Measurements from ENCODE around the gene FGF8.

- TF ChIP-seq RNF2 (IDR thresholded peaks at IDR 0.05) (no peak), ZNF274 (IDR thresholded peaks at IDR 0.05; ENCODE audit: borderline replicate concordance, low read depth, low read length) (no peak)
These were observed 17.1 kb downstream of the FGF8 start for GRCh38 chr10:101758858-101759257.

All from K562 (cell line).